HL-60 (cell line): ENCODE results near the gene KIAA0586.

Source experiments
- DNase-seq, 2 experiments: peaks; one replicate each; pipeline ENCODE4 v3.0.0-alpha.2; 2010 to 2020; ENCODE audit warnings: low read depth in 1 of 2, low spot score in 1 of 2
- H3K27ac ChIP-seq: fragments of 250-450 bp; sonication (Bioruptor Pico); replicated peaks from 2 replicates; pipeline ENCODE4 v1.5.1; 2020; ENCODE audit warnings: mild to moderate bottlenecking, moderate library complexity
- H3K27me3 ChIP-seq: fragments of 250-450 bp; sonication (Bioruptor Pico); 2 replicates; pipeline ENCODE4 v1.5.1; 2021; ENCODE audit warnings: mild to moderate bottlenecking, moderate library complexity; ENCODE audit not compliant: insufficient read depth, poor library complexity, severe bottlenecking
- H3K4me3 ChIP-seq: replicated peaks from 2 replicates; pipeline ENCODE4 v1.5.1; 2011; ENCODE audit warnings: mild to moderate bottlenecking, control low read depth, low read length; ENCODE audit not compliant: insufficient read depth
- CTCF ChIP-seq: IDR thresholded peaks from one replicate; pipeline ENCODE4 v1.5.1; 2011; ENCODE audit warnings: low read length, control low read depth, inconsistent platforms; ENCODE audit not compliant: insufficient read depth
- GABPA ChIP-seq: IDR thresholded peaks from 2 replicates; pipeline ENCODE4 v1.6.1; 2012; ENCODE audit warnings: low read depth
- POLR2AphosphoS5 ChIP-seq: IDR thresholded peaks from 2 replicates; pipeline ENCODE4 v1.6.1; 2012; ENCODE audit warnings: low read depth
- REST ChIP-seq: IDR thresholded peaks from 2 replicates; pipeline ENCODE4 v1.6.1; 2012; ENCODE audit warnings: low read depth; ENCODE audit not compliant: insufficient replicate concordance
- SPI1 ChIP-seq: IDR thresholded peaks from 2 replicates; pipeline ENCODE4 v1.6.1; 2012; ENCODE audit warnings: low read depth, mild to moderate bottlenecking, borderline replicate concordance

The KIAA0586 gene

GRCh38 chr14:58430156-58430555 lies 2.6 kb downstream of the KIAA0586 start:
- DNase-seq = no peak
- Histone ChIP-seq H3K27me3 (no peaks in the 10 kb centered on the region), H3K27ac (no peak overlapping the region), H3K4me3 (no peak overlapping the region)
- TF ChIP-seq POLR2AphosphoS5 = no peak
- TF ChIP-seq CTCF = no peak
- TF ChIP-seq SPI1 = no peak
- TF ChIP-seq REST = no peak
- no peak for TF ChIP-seq GABPA

DNA sequence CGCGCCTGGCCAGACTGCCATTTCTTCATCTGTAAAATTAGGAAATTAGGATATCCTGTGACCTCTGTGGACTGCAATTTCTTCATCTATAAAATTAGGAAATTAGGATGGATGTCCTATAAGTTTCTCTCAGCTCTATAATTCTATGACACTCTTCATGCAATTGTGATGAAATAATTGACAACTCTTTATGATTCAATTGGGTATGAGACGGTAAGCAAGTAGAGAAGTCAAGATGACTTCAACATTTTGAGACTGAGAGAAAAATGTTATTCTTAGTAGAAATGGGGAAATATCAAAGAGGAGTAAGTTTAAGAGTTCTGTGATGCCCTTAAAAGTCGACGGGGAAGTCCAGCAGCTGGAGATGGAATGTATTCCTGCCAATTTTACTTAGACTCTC lies 12.0 kb downstream of the KIAA0586 start:
- Histone ChIP-seq H3K27me3 (no peaks in the 10 kb centered on the region), H3K4me3 (no peak overlapping the region), H3K27ac (no peak overlapping the region)
- no peak for TF ChIP-seq REST
- no peak for TF ChIP-seq GABPA
- TF ChIP-seq SPI1 = no peak
- no peak for TF ChIP-seq CTCF
- no peak for TF ChIP-seq POLR2AphosphoS5
- no peak for DNase-seq

- Histone ChIP-seq H3K4me3 (no peak overlapping the region), H3K27ac (no peak overlapping the region), H3K27me3 (no peaks in the 10 kb centered on the region)
- DNase-seq = no peak
- TF ChIP-seq POLR2AphosphoS5 (no peak), SPI1 (no peak), CTCF (no peak), REST (no peak), GABPA (no peak)
These were observed 17.1 kb downstream of the KIAA0586 start for GRCh38 chr14:58444627-58445026.
